Measurements from ENCODE around the gene FOXF1. TPM values are rescaled to one million over a fixed set of nuclear protein-coding genes. Genes with fewer than 3 reads are reported as not detected.

The FOXF1 gene
- total RNA-seq, 2 donors from 2014 or later, result 4.1 TPM; not detected in 1

DNA sequence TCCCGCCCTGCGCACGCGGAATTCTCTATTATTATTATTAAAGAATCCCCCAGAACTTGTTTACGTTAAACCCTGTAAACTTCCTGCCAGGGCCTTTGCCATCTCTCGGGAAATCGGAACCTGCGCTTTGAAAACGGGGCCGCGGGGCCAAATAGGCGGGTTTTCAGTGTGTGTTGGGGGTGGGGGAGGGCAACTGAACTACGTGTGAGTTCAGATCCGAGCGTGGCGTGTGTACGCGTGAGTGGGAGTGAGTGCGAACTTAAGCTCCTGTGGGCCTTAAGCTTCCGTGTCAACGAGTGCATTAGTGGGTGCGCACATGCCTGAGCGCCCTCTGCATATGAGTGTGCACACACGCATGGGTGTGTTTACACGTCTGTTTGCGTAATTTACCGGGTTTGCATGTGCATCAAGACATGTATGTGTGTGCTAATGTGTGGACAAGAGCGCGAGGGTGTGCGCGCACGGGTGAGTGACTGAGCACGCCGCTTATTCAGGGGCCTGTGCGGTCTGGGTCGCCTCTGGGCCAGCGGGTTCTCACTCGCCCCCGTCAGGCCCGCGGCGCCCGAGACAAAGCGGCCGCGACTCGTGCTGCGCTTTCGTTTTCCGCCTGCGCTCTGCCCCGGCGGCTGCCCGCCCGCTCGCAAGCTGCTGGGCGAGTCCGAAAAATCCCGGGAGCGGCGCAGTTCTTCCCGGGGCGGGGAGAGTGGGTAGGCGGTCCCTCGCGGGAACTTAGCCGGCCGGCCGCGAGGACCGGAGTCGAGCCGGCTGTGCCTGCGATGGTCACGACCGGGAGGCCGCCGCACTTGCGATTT, 1.2 kb upstream of the FOXF1 start:
- peak overlapping the region in 1 of 2 donors; percentile 39 for H3K27ac ChIP-seq
- H3K4me3 ChIP-seq, result peak overlapping the region; percentile 73
- H3K4me1 ChIP-seq (ENCODE audit: control insufficient read depth in 1 of 2, low read depth in 2 of 2), result peaks cover 17 to 47% of the 10 kb centered on the region in 2 donors
- DNase-seq (ENCODE audit: low spot score), result no peak
- TF ChIP-seq, protein P1, sequence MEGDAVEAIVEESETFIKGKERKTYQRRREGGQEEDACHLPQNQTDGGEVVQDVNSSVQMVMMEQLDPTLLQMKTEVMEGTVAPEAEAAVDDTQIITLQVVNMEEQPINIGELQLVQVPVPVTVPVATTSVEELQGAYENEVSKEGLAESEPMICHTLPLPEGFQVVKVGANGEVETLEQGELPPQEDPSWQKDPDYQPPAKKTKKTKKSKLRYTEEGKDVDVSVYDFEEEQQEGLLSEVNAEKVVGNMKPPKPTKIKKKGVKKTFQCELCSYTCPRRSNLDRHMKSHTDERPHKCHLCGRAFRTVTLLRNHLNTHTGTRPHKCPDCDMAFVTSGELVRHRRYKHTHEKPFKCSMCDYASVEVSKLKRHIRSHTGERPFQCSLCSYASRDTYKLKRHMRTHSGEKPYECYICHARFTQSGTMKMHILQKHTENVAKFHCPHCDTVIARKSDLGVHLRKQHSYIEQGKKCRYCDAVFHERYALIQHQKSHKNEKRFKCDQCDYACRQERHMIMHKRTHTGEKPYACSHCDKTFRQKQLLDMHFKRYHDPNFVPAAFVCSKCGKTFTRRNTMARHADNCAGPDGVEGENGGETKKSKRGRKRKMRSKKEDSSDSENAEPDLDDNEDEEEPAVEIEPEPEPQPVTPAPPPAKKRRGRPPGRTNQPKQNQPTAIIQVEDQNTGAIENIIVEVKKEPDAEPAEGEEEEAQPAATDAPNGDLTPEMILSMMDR (IDR thresholded peaks at IDR 0.05), result no peak
- H3K9me3 ChIP-seq, result no peaks in the 10 kb centered on the region
- H3K27me3 ChIP-seq (replicated peaks; ENCODE audit: insufficient read depth), result peaks cover 38% of the 10 kb centered on the region
- no peaks in the 10 kb centered on the region for H3K36me3 ChIP-seq
- no peak for ATAC-seq (ENCODE audit: insufficient number of reproducible peaks, low FRiP score, low read depth)

DNA sequence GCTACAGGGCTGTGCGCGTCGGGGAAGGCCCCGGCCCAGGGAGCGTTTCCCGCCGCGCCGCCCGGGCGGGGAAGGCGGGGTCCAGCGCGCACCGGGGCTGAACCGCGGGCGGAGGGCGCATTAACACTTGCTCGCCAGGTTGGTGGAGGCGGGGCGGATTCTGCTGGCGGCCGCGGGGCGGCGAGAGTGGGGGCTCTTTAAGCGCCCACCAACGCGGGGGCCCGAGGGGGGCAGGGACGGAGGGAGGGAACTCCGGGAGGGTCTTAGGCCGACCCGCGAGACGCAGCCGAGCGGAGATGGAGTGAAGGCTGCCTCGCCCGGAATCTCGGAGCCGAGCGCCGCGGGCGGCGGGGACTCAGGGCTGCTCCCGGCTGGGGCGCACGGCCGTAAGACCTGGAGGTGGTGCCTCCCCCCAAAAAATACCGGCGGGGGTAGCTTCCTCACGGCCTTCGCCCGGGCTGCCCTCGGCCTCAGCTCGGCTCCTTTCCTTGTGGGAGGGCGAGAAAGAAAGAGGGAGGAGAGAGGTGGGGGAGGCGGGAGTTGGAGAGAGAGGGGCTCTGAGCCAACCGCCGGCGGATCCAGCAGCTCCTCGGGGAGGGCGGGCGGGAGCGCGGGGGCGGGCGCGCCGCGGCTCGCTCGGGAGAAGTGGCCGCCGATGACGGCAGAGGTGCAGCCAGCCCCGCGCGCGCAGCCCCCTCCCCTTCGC, 415 bp upstream of the FOXF1 start:
- DNase-seq (ENCODE audit: low spot score) (no peak), ATAC-seq (ENCODE audit: insufficient number of reproducible peaks, low FRiP score, low read depth) (no peak)

DNA sequence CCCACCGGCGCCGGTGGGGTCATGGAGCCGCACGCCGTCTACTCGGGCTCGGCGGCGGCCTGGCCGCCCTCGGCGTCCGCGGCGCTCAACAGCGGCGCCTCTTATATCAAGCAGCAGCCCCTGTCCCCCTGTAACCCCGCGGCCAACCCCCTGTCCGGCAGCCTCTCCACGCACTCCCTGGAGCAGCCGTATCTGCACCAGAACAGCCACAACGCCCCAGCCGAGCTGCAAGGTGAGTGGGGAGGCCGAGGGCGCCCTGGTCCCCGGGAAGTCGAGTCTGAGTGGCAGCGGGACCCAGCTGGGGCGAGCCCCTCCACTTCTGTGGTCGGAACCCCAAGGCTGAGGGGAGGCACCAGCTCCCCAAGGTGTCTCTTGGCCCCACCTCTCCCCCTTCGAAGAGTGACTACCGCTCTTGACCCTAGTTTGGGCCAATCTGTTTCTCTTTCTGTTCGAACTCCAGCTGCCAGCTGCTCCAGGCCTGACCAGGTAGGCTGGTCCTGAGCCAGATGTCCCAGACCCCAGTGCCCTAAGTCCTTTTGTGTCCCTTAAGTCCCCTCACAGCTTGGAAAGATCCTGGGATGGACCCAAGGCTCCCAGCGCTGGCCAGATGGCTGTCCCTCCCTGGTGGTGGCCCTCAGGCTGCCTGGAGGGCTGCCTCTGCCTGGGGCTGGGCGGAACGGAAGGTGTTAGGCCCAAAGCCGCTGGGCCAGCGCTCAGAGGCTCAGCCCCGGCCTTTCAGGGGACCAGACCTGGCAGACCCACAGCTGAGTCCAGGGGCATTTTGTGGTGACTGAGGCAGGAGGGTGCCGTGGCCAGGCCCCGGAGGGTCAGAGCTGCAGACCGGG, 1.2 kb downstream of the FOXF1 start:
- Histone ChIP-seq H3K27me3 (replicated peaks; ENCODE audit: insufficient read depth) (peaks cover 32% of the 10 kb centered on the region), H3K27ac (no peak overlapping the region), H3K9me3 (no peaks in the 10 kb centered on the region), H3K36me3 (no peaks in the 10 kb centered on the region), H3K4me1 (ENCODE audit: control insufficient read depth in 1 of 2, low read depth in 2 of 2) (peaks cover 13 to 45% of the 10 kb centered on the region in 2 donors), H3K4me3 (peak overlapping the region; percentile 73)
- no peak for DNase-seq (ENCODE audit: low spot score)
- ATAC-seq (ENCODE audit: insufficient number of reproducible peaks, low FRiP score, low read depth), result no peak
- TF ChIP-seq, protein P1 (IDR thresholded peaks at IDR 0.05), result no peak

More for the DNA sequence above, 415 bp upstream of the FOXF1 start:
- peaks cover 30% of the 10 kb centered on the region for H3K27me3 ChIP-seq (replicated peaks; ENCODE audit: insufficient read depth)
- peaks cover 17 to 47% of the 10 kb centered on the region in 2 donors for H3K4me1 ChIP-seq (ENCODE audit: control insufficient read depth in 1 of 2, low read depth in 2 of 2)
- peak overlapping the region; percentile 73 for H3K4me3 ChIP-seq
- no peaks in the 10 kb centered on the region for H3K9me3 ChIP-seq
- TF ChIP-seq, protein P1 (IDR thresholded peaks at IDR 0.05), result no peak
- no peaks in the 10 kb centered on the region for H3K36me3 ChIP-seq
- peak overlapping the region in 1 of 2 donors; percentile 39 for H3K27ac ChIP-seq

DNA sequence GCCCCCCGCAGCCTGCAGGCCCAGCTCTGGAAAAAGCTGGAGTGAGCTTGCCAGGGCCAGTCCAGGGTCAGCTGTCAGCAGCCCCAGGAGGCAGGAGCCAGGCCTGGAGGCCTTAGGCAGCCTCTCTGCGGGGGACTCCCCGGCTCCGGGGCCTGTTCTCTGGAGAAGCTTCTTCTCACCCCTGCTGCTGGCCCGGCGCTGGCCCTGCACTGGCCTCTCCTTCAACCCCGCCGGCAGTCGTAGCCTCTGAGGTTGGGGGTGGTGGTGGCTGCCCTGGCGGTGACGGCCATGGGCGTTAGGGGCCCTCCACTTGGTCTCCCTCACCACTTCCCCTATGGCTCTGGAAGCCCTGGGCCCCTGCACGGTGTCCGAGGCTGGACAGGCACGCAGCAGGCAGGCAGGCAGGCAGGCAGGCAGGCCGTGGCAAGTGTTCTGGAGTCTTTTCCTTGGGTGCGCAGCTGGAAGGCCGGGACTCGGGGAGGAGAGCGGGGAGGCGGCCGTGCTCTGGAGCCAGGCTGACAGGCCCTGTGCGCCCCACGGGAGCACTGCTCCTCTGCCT, 2.1 kb downstream of the FOXF1 start:
- ATAC-seq (ENCODE audit: insufficient number of reproducible peaks, low FRiP score, low read depth), result no peak
- H3K4me3 ChIP-seq, result no peak overlapping the region
- H3K9me3 ChIP-seq, result no peaks in the 10 kb centered on the region
- no peaks in the 10 kb centered on the region for H3K36me3 ChIP-seq
- H3K27me3 ChIP-seq (replicated peaks; ENCODE audit: insufficient read depth), result peaks cover 25% of the 10 kb centered on the region
- DNase-seq (ENCODE audit: low spot score), result no peak
- TF ChIP-seq, protein P1 (IDR thresholded peaks at IDR 0.05), result no peak
- peaks cover 13 to 41% of the 10 kb centered on the region in 2 donors for H3K4me1 ChIP-seq (ENCODE audit: control insufficient read depth in 1 of 2, low read depth in 2 of 2)
- no peak overlapping the region for H3K27ac ChIP-seq

Data from thoracic aorta (tissue), 2 donors.